HepG2 (cell line): ENCODE results near the gene CMIP. TPM values are rescaled to one million over a fixed set of nuclear protein-coding genes. Genes with fewer than 3 reads are reported as not detected.

ENCODE experiments used
- AGO2 ChIP-seq: fragments of 200-400 bp; formaldehyde crosslinking; optimal IDR thresholded peaks from 2 replicates; pipeline ENCODE3; 2017; ENCODE audit warnings: mild to moderate bottlenecking, low read depth, low read length, moderate library complexity
- MED8 ChIP-seq: sonication (generic); formaldehyde crosslinking; IDR thresholded peaks from 2 replicates; pipeline ENCODE4 v1.8.1; 2023; ENCODE audit warnings: mild to moderate bottlenecking, missing genetic modification reagents; ENCODE audit not compliant: insufficient replicate concordance
- PRMT3 ChIP-seq: sonication (generic); formaldehyde crosslinking; IDR thresholded peaks from 2 replicates; pipeline ENCODE4 v1.8.1; 2022; ENCODE audit warnings: low read depth, mild to moderate bottlenecking, moderate library complexity, missing genetic modification reagents, borderline replicate concordance
- RBM39 ChIP-seq: fragments of 200-400 bp; formaldehyde crosslinking; IDR thresholded peaks from one replicate; pipeline ENCODE4 v1.6.1; 2018; ENCODE audit warnings: antibody characterized with exemption, mild to moderate bottlenecking, low read depth, low read length; ENCODE audit not compliant: poor library complexity, severe bottlenecking
- SMAD1 ChIP-seq: sonication (generic); formaldehyde crosslinking; IDR thresholded peaks from 2 replicates; pipeline ENCODE4 v1.4.0; 2020; ENCODE audit warnings: missing genetic modification reagents, low read depth, mild to moderate bottlenecking, borderline replicate concordance
- YEATS2 ChIP-seq: sonication (generic); formaldehyde crosslinking; IDR thresholded peaks from 2 replicates; pipeline ENCODE4 v1.4.0; 2020; ENCODE audit warnings: missing genetic modification reagents, borderline replicate concordance
- ZEB1 ChIP-seq: IDR thresholded peaks from 2 replicates; pipeline ENCODE4 v1.6.1; 2012; ENCODE audit warnings: mild to moderate bottlenecking, low read depth, inconsistent platforms; ENCODE audit not compliant: insufficient replicate concordance
- ZNF589 ChIP-seq: sonication (generic); formaldehyde crosslinking; conservative IDR thresholded peaks from 2 replicates; pipeline ENCODE4 v1.8.0; 2022; ENCODE audit warnings: mild to moderate bottlenecking, moderate library complexity, missing genetic modification reagents
- polyA plus RNA-seq, 8 experiments: library from polyadenylated mRNA; depleted of rRNA in 3 of 8; stranded (reverse) in 7 of 8; unstranded in 1 of 8; fragments of >200 nt; fragmentation: Illumina TruSeq in 4 of 8; extraction: Trizol in 4 of 8; gene quantifications; 2 replicates each; pipeline versions ENCODE4 v1.2.1 to v1.2.3, GENCODE V29; 2011 to 2016; ENCODE audit warnings: low read depth in 4 of 8, missing spikeins in 1 of 8, mixed read lengths in 1 of 8; ENCODE audit not compliant: insufficient read depth in 1 of 8
- total RNA-seq, 5 experiments: library from RNA; depleted of rRNA; stranded (reverse); fragments of >200 nt; fragmentation: Illumina TruSeq; extraction: Trizol; gene quantifications; 2 replicates each; pipeline ENCODE4 v1.2.3, GENCODE V29; 2016; ENCODE audit warnings: low read depth in 1 of 5
- TF ChIP-seq, protein P1 (sequence below), 2 experiments: sonication (generic) in 1 of 2; formaldehyde crosslinking in 1 of 2; IDR thresholded peaks; 2 replicates each; pipeline versions ENCODE4 v1.4.0 to v1.6.1; 2016 to 2020; ENCODE audit warnings: borderline replicate concordance in 1 of 2, low read depth in 1 of 2, mild to moderate bottlenecking in 1 of 2, missing genetic modification reagents in 1 of 2
- TF ChIP-seq, protein P2 (sequence below): IDR thresholded peaks from 2 replicates; pipeline ENCODE4 v1.6.1; 2016; ENCODE audit warnings: control low read depth
- TF ChIP-seq, protein P3 (sequence below): sonication (generic); formaldehyde crosslinking; IDR thresholded peaks from 2 replicates; pipeline ENCODE4 v1.4.0; 2020; ENCODE audit warnings: mild to moderate bottlenecking, low read depth, missing genetic modification reagents

Gene CMIP
- total and polyA plus RNA-seq, 2 of the 13 experiments (the other 11 are each of a cell fraction or from before 2014, with no cell fraction given): 10.9 to 18.1 TPM

DNA sequence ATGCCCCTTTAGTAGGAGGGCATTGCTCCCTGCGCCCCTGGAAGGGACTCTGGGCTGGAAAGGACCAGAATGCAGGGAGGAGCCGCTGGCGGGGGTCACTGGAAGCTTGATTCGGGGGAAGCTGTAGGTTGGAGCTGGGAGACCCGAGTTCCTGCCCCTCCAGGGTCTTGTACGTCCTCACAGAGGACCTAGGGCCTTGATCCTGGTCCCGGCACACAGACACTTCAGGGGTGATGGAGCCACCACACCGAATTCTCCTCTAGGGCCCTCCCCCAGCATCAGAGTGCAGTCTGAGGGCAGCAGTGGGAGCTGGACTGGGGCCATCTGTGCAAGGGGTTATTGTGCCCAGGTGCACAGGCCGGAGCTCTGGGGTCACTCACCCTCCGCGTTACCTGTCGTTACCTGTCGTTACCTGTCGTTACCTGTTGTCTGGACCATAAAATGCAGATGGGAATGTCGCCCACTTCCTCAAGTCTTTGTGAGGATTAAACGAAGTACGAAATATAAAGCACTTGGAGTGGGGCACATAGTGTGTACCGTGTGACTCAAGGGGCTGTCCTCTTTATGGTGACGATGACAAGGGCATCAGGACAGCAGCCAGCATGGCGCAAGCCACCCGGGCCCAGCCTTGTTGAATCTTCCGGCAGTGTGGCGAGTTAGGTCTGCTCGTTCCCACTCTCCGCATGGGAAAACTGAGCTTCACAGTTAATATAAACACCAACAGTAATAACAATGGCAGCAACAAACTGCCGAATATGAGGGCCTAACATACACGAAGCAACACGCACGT, 48.6 kb downstream of the CMIP start (continued):
- 0 out of 2 replicates have a peak, but pooled peaks have one; percentile 1 for TF ChIP-seq YEATS2 (CRISPR knock-in tag)
- TF ChIP-seq AGO2: peak; percentile 14
- no peak for TF ChIP-seq RBM39
- TF ChIP-seq PRMT3 (CRISPR knock-in tag): no peak
- no peak for TF ChIP-seq SMAD1
- TF ChIP-seq, protein P1, sequence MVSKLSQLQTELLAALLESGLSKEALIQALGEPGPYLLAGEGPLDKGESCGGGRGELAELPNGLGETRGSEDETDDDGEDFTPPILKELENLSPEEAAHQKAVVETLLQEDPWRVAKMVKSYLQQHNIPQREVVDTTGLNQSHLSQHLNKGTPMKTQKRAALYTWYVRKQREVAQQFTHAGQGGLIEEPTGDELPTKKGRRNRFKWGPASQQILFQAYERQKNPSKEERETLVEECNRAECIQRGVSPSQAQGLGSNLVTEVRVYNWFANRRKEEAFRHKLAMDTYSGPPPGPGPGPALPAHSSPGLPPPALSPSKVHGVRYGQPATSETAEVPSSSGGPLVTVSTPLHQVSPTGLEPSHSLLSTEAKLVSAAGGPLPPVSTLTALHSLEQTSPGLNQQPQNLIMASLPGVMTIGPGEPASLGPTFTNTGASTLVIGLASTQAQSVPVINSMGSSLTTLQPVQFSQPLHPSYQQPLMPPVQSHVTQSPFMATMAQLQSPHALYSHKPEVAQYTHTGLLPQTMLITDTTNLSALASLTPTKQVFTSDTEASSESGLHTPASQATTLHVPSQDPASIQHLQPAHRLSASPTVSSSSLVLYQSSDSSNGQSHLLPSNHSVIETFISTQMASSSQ (IDR thresholded peaks at IDR 0.05; ENCODE audit: low read depth): no peak
- TF ChIP-seq, protein P1 (CRISPR knock-in tag; IDR thresholded peaks at IDR 0.05; ENCODE audit: borderline replicate concordance): no peak
- TF ChIP-seq, protein P2, sequence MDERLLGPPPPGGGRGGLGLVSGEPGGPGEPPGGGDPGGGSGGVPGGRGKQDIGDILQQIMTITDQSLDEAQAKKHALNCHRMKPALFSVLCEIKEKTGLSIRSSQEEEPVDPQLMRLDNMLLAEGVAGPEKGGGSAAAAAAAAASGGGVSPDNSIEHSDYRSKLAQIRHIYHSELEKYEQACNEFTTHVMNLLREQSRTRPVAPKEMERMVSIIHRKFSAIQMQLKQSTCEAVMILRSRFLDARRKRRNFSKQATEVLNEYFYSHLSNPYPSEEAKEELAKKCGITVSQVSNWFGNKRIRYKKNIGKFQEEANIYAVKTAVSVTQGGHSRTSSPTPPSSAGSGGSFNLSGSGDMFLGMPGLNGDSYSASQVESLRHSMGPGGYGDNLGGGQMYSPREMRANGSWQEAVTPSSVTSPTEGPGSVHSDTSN (CRISPR knock-in tag): no peak
- no peak for TF ChIP-seq ZNF589 (CRISPR knock-in tag)
- no peak for TF ChIP-seq MED8
- TF ChIP-seq, protein P3, sequence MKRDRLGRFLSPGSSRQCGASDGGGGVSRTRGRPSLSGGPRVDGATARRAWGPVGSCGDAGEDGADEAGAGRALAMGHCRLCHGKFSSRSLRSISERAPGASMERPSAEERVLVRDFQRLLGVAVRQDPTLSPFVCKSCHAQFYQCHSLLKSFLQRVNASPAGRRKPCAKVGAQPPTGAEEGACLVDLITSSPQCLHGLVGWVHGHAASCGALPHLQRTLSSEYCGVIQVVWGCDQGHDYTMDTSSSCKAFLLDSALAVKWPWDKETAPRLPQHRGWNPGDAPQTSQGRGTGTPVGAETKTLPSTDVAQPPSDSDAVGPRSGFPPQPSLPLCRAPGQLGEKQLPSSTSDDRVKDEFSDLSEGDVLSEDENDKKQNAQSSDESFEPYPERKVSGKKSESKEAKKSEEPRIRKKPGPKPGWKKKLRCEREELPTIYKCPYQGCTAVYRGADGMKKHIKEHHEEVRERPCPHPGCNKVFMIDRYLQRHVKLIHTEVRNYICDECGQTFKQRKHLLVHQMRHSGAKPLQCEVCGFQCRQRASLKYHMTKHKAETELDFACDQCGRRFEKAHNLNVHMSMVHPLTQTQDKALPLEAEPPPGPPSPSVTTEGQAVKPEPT (CRISPR knock-in tag): no peak
- peak; percentile 37 for TF ChIP-seq ZEB1
